Measurements from ENCODE around the gene VWA1. TPM values are rescaled to one million over a fixed set of nuclear protein-coding genes. Genes with fewer than 3 reads are reported as not detected.

Gene VWA1
- total RNA-seq, 4 donors from 2014 or later = 59.8 to 137 (median 96.4) TPM

DNA sequence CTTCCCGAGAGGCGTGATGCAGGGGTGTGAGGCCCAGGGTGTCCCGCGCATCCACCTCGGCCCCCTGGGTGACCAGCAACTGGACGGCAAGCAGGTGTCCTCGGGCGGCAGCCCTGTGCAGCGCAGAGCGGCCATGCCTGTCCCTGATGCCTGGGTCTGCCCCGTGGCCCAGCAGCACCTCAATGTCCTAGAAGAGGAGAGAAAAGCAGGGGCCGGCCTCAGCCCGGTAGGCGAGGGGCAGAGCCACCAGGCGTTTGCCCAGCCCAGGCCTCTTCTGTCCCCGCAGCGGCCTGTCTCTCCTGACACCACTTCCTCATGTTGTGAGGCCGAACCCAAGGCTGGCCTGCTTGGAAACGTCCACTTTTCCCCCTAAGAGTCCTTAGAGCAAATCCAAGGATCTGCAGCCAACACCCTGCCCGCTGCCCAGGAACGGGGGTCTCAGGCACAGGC is 16.1 kb upstream of the VWA1 start:
- no peaks in the 10 kb centered on the region for H3K27me3 ChIP-seq
- no peaks in the 10 kb centered on the region for H3K9me3 ChIP-seq
- H3K4me3 ChIP-seq = peak overlapping the region; percentile 29 to 57
- 0% methylated on average over 1 of the region's 21 CpGs; no CpG with 5 or more reads in 1 of the 2 donors for WGBS, 2 donors (ENCODE audit: low coverage in 1 of 2)
- H3K27ac ChIP-seq = peak overlapping the region in 3 of 4 donors; percentile 81 to 90 (median 84)
- peaks cover 0 to 34% (median 8%) of the 10 kb centered on the region in 3 donors for H3K4me1 ChIP-seq
- H3K36me3 ChIP-seq = no peaks in the 10 kb centered on the region
- TF ChIP-seq EP300 (IDR thresholded peaks at IDR 0.05) (no peak), POLR2A (IDR thresholded peaks at IDR 0.05) (no peak), POLR2AphosphoS5 (IDR thresholded peaks at IDR 0.05) (no peak)
- TF ChIP-seq, protein P1, sequence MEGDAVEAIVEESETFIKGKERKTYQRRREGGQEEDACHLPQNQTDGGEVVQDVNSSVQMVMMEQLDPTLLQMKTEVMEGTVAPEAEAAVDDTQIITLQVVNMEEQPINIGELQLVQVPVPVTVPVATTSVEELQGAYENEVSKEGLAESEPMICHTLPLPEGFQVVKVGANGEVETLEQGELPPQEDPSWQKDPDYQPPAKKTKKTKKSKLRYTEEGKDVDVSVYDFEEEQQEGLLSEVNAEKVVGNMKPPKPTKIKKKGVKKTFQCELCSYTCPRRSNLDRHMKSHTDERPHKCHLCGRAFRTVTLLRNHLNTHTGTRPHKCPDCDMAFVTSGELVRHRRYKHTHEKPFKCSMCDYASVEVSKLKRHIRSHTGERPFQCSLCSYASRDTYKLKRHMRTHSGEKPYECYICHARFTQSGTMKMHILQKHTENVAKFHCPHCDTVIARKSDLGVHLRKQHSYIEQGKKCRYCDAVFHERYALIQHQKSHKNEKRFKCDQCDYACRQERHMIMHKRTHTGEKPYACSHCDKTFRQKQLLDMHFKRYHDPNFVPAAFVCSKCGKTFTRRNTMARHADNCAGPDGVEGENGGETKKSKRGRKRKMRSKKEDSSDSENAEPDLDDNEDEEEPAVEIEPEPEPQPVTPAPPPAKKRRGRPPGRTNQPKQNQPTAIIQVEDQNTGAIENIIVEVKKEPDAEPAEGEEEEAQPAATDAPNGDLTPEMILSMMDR (IDR thresholded peaks at IDR 0.05) = no peak
- ATAC-seq = peak; percentile 20

DNA sequence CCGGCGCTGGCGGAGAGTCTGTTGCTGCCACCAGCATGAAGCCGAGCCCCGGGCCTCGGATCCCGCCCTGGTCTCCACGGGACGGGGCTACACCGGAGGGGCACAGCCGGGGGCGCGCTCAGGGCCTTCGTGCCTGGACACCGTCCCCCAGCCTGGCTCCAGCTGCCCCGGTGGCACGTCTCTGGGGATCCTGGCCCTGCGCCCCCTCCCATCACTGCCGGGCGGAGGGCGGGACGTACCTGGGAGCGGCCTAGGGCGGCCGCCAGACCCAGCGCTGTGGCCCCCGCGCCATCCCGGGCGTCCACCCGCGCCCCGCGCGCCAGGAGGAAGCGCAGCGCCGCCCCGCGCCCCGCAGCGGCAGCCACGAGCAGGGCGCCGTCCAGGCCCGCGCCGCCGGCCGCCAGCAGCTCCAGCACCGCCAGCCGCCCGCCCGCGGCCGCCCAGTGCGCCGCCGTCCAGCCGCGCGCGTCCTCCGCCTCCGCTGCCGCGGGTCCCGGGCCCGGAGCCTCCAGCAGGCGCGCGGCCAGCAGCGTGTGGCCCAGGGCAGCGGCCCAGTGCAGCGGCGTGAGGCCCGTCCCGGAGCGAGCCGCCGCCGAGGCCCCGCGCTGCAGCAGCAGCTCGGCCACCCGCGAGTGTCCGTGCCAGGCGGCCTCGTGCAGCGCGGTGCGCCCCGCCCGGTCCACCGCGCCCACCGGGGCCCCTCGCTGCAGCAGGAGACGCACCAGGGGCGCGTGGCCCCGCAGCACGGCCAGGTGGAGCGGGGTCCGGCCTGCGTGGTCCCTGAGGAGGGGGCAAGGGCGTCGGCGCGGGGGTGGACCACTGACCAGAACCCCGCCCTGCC is 15.5 kb upstream of the VWA1 start:
- no peak for TF ChIP-seq POLR2A (IDR thresholded peaks at IDR 0.05)
- no peak for TF ChIP-seq EP300 (IDR thresholded peaks at IDR 0.05)
- TF ChIP-seq, protein P1 (IDR thresholded peaks at IDR 0.05) = peak in 2 of 4 experiments; percentile 23 to 26
- TF ChIP-seq POLR2AphosphoS5 (IDR thresholded peaks at IDR 0.05) = no peak
- ATAC-seq = peak; percentile 84
- Histone ChIP-seq H3K4me1 (peaks cover 0 to 34% (median 8%) of the 10 kb centered on the region in 3 donors), H3K27ac (peak overlapping the region; percentile 41 to 90 (median 82)), H3K27me3 (no peaks in the 10 kb centered on the region), H3K36me3 (no peaks in the 10 kb centered on the region), H3K9me3 (no peaks in the 10 kb centered on the region), H3K4me3 (peak overlapping the region; percentile 29 to 57)
- WGBS, 2 donors (ENCODE audit: low coverage in 1 of 2) = 0% methylated on average over 1 of the region's 112 CpGs; no CpG with 5 or more reads in 1 of the 2 donors

- H3K36me3 ChIP-seq = no peaks in the 10 kb centered on the region
- WGBS, 2 donors (ENCODE audit: low coverage in 1 of 2) = 20 to 60% methylated on average over 1 of the region's 12 CpGs
- TF ChIP-seq EP300 (IDR thresholded peaks at IDR 0.05) (no peak), POLR2A (IDR thresholded peaks at IDR 0.05) (no peak), POLR2AphosphoS5 (IDR thresholded peaks at IDR 0.05) (no peak)
- TF ChIP-seq, protein P1 (IDR thresholded peaks at IDR 0.05) = no peak
- peak overlapping the region; percentile 28 to 57 for H3K4me3 ChIP-seq
- no peaks in the 10 kb centered on the region for H3K9me3 ChIP-seq
- peak overlapping the region in 3 of 4 donors; percentile 37 to 76 (median 54) for H3K27ac ChIP-seq
- peaks cover 0 to 34% (median 8%) of the 10 kb centered on the region in 3 donors for H3K4me1 ChIP-seq
- no peaks in the 10 kb centered on the region for H3K27me3 ChIP-seq
- ATAC-seq = no peak
Observed at GRCh38 chr1:1420654-1421141, 14.8 kb upstream of the VWA1 start.

DNA sequence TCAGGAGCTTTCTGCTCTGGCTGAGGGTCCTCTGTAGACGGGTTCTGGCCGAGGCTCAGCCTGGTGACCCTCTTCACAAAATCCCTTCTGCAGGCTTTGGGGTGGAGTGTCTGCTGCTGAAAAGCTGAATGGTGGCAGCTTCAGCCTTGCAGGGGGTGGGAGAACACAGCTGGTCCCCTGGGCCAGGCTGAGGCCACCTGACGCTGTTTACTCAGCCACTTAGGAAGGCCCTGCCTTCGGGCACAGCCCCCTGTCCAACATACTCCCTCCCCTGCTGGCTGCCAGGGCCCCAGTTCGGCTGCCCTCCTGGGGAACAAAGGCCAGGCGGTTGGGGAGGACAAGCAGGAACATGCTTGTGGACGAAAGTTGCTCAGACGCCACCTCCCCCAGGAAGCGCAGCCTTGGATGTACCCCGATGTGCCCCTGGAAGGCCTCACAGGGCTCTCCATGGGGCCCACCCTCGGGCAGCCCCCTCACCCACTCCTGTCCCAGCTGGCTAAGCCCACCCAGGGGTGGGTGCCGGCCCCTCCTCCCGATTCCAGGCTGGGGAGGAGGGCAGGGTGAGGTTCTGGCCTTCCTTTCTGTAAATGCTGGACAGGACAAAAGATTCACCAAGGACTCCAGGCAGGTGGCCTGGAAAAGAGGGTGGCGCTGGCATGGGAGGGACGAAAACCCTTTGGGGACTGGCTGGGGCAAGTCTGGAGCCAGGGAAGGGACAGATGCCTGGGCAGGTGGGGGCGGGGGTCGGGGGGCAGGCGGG is 14.2 kb upstream of the VWA1 start, which contains the start of gene ANKRD65:
Gene ANKRD65, minus strand, starts transcription at position 130 of the 760 bp plus-strand sequence. CDS start 271 bp downstream, outside the sequence.
- Histone ChIP-seq H3K27ac (peak within 1 kb of the TSS in 3 of 4 donors; percentile 54 to 81 (median 76)), H3K4me1 (peaks cover 0 to 39% (median 8%) of the 10 kb centered on the region in 3 donors), H3K36me3 (no peaks in the 10 kb centered on the region), H3K9me3 (no peaks in the 10 kb centered on the region), H3K4me3 (peak within 1 kb of the TSS; percentile 28 to 57), H3K27me3 (no peaks in the 10 kb centered on the region)
- ATAC-seq = no peak
- TF ChIP-seq, protein P1 (IDR thresholded peaks at IDR 0.05) = no peak
- no peak for TF ChIP-seq POLR2AphosphoS5 (IDR thresholded peaks at IDR 0.05)
- TF ChIP-seq POLR2A (IDR thresholded peaks at IDR 0.05) = no peak
- no peak for TF ChIP-seq EP300 (IDR thresholded peaks at IDR 0.05)
- 90% methylated on average over 2 of the region's 18 CpGs; no CpG with 5 or more reads in 1 of the 2 donors for WGBS, 2 donors (ENCODE audit: low coverage in 1 of 2)
